Naive B cell (primary cell): ENCODE data around the gene GSDME. TPM values are rescaled to one million over a fixed set of nuclear protein-coding genes. Genes with fewer than 3 reads are reported as not detected.

Source experiments
- ATAC-seq, 2 donors: fragments of 150-1000 bp; cut with Tn5 transposase; 2 replicates each; pipeline ENCODE4 v1.10.0; 2021; ENCODE audit warnings: low read depth in 2 of 2, mild to moderate bottlenecking in 2 of 2, moderate library complexity in 2 of 2
- DNase-seq: peaks from one replicate; pipeline ENCODE4 v3.0.0; 2022
- H3K27ac Mint-ChIP-seq, 6 donors: one replicate each; pipeline ENCODE4 v1.8.0; 2020 to 2022; ENCODE audit warnings: mild to moderate bottlenecking in 6 of 6, mixed read lengths in 6 of 6, moderate library complexity in 5 of 6, inconsistent platforms in 2 of 6
- H3K27me3 Mint-ChIP-seq, 3 donors: one replicate each; pipeline ENCODE4 v1.8.0; 2021 to 2022; ENCODE audit warnings: mixed read lengths in 3 of 3, mild to moderate bottlenecking in 1 of 3
- H3K36me3 Mint-ChIP-seq, 2 donors: one replicate each; pipeline ENCODE4 v1.8.0; 2020 to 2022; ENCODE audit warnings: mixed read lengths in 2 of 2, inconsistent platforms in 1 of 2, mild to moderate bottlenecking in 1 of 2
- H3K4me1 Mint-ChIP-seq, 3 donors: one replicate each; pipeline ENCODE4 v1.8.0; 2020 to 2022; ENCODE audit warnings: mixed read lengths in 3 of 3, inconsistent platforms in 1 of 3, mild to moderate bottlenecking in 1 of 3, moderate library complexity in 1 of 3
- H3K4me3 Mint-ChIP-seq, 8 donors: one replicate each; pipeline ENCODE4 v1.8.0; 2020 to 2022; ENCODE audit warnings: mild to moderate bottlenecking in 8 of 8, mixed read lengths in 8 of 8, moderate library complexity in 8 of 8, inconsistent platforms in 2 of 8
- H3K9me3 Mint-ChIP-seq, 7 donors: one replicate each; pipeline ENCODE4 v1.8.0; 2020 to 2022; ENCODE audit warnings: mixed read lengths in 7 of 7, mild to moderate bottlenecking in 5 of 7, inconsistent platforms in 2 of 7, moderate library complexity in 1 of 7
- polyA plus RNA-seq, 6 donors: library from polyadenylated mRNA; unstranded; fragments of 300-500 nt; fragmentation: Illumina TruSeq; gene quantifications; one replicate each; pipeline ENCODE4 v1.2.3, GENCODE V29; 2021; ENCODE audit warnings: low read depth in 6 of 6

GSDME gene
- polyA plus RNA-seq, 6 donors from 2014 or later: 8.0 to 22.3 (median 12.9) TPM; not detected in 1

DNA sequence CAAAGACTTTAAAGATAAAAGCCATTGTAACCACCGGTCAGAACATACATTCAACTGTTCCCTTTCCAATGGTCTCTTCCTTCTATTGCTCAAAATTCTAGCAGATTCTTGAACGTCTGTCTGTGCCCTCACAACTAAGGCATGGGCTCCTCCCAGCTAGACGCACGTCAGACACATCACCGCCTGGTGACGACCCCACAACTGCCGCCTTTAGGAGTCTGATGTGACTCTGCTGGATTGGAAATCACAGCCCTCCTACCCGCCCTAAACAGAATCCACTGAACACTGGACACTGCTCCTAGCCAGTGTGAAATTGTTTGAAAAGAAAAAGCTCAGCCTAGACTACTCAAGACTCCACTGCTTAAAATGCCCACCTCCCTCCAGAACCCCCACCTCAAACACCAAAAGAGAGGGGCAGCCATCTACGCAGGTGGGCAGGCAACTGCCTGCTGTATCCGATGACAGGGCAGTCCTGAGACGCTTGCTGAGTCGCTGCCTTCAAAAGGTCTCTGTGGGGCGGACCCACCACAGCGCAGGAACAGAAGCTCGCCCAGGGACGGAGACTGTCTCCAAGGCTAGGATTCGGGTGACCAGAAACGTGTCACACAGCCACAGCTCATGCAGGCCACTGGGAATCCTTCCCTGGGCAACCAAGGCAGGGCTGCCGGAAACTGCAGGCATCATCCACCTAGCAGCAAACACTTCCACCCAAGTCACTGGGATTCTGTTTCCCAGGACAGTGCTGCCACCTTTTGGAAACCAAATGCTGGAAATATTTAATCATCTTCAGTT is 34.7 kb downstream of the GSDME start:
- no peak for DNase-seq
- ATAC-seq: no peak
- H3K4me1 Mint-ChIP-seq: peaks cover 68 to 76% (median 74%) of the 10 kb centered on the region in 3 donors
- peak overlapping the region in 5 of 6 donors; percentile 5 to 98 (median 81) for H3K27ac Mint-ChIP-seq
- H3K4me3 Mint-ChIP-seq: no peak overlapping the region
- H3K9me3 Mint-ChIP-seq: peaks cover 0 to 10% (median 0%) of the 10 kb centered on the region in 7 donors
- no peaks in the 10 kb centered on the region for H3K36me3 Mint-ChIP-seq
- H3K27me3 Mint-ChIP-seq: peaks cover 0 to 17% (median 2%) of the 10 kb centered on the region in 3 donors

DNA sequence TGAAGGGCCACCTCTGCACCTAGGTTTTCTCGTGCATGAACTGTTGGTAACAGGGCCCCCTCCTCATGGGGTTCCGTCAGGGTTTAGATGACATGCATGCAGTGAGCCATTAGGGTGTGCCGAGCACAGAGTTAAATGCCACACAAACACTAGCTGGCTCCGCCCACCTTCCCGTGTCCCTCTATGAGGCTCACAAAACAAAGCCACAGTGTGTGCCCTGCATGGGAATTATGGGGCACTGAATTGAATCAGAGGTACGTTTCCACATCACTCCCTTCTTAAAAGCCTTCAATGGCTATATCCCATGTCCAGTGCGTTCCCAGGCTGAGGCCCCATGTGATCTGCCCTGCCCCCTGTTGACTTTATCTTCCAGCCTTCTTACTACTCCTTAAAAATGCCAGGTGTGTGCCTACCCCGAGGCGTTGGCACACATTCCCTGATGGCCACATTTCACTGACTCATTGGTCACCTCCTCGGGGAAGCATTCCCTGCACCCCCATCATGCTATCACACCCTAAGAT is 35.7 kb downstream of the GSDME start:
- Mint-ChIP-seq H3K4me3 (peak overlapping the region in 2 of 8 donors; percentile 77 to 82), H3K9me3 (peaks cover 0 to 10% (median 0%) of the 10 kb centered on the region in 7 donors), H3K36me3 (no peaks in the 10 kb centered on the region), H3K27me3 (peaks cover 0 to 22% (median 5%) of the 10 kb centered on the region in 3 donors), H3K27ac (peak overlapping the region in 3 of 6 donors; percentile 52 to 98 (median 81)), H3K4me1 (peaks cover 69 to 76% (median 71%) of the 10 kb centered on the region in 3 donors)
- ATAC-seq (no peak), DNase-seq (no peak)

GRCh38 chr7:24720283-24720682 is 37.0 kb downstream of the GSDME start:
- peak overlapping the region; percentile 72 to 98 (median 98) for H3K27ac Mint-ChIP-seq
- DNase-seq (peak; percentile 53), ATAC-seq (peak; percentile 9 to 17)
- H3K36me3 Mint-ChIP-seq: no peaks in the 10 kb centered on the region
- H3K9me3 Mint-ChIP-seq: peaks cover 0 to 6% (median 0%) of the 10 kb centered on the region in 7 donors
- peak overlapping the region in 6 of 8 donors; percentile 10 to 82 (median 61) for H3K4me3 Mint-ChIP-seq
- H3K4me1 Mint-ChIP-seq: peaks cover 78 to 82% (median 81%) of the 10 kb centered on the region in 3 donors
- H3K27me3 Mint-ChIP-seq: peaks cover 0 to 31% (median 5%) of the 10 kb centered on the region in 3 donors

- peak overlapping the region in 7 of 8 donors; percentile 33 to 87 (median 80) for H3K4me3 Mint-ChIP-seq
- H3K27ac Mint-ChIP-seq: peak overlapping the region; percentile 86 to 98 (median 98)
- no peaks in the 10 kb centered on the region for H3K9me3 Mint-ChIP-seq
- peak; percentile 88 for DNase-seq
- H3K27me3 Mint-ChIP-seq: peaks cover 0 to 36% (median 11%) of the 10 kb centered on the region in 3 donors
- ATAC-seq: peak; percentile 78 to 79
- H3K36me3 Mint-ChIP-seq: peaks cover 0 to 1% of the 10 kb centered on the region in 2 donors
- H3K4me1 Mint-ChIP-seq: peaks cover 72 to 79% (median 76%) of the 10 kb centered on the region in 3 donors
These were observed 38.2 kb downstream of the GSDME start for GRCh38 chr7:24718977-24719491.

DNA sequence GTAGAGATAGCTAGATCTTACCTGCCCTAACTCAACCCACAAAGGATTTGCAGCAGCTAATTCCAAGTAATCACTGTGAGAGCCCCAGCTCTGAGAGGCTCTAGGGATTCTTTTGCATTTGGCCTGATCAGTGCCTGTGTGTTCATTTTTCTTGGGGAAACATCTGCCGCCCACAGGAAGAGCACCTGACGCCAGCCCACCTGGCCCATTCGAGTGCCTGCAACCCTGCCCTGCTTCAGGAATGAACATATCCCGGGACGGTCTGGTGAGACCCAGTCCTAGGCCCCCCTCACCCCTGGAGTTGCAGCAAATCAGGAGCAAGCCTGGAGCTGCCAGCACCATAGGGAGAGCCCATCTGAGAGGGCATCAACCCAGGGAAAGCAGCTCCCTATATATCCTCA is 38.8 kb downstream of the GSDME start:
- Mint-ChIP-seq H3K27ac (peak overlapping the region; percentile 86 to 98 (median 98)), H3K9me3 (no peaks in the 10 kb centered on the region), H3K36me3 (peaks cover 0 to 7% of the 10 kb centered on the region in 2 donors), H3K27me3 (peaks cover 0 to 41% (median 17%) of the 10 kb centered on the region in 3 donors), H3K4me1 (peaks cover 72 to 85% (median 76%) of the 10 kb centered on the region in 3 donors), H3K4me3 (peak overlapping the region in 7 of 8 donors; percentile 33 to 85 (median 78))
- no peak for ATAC-seq
- no peak for DNase-seq

GRCh38 chr7:24717694-24718320 is 39.5 kb downstream of the GSDME start:
- Mint-ChIP-seq H3K36me3 (peaks cover 0 to 12% of the 10 kb centered on the region in 2 donors), H3K27me3 (peaks cover 0 to 44% (median 20%) of the 10 kb centered on the region in 3 donors), H3K9me3 (no peaks in the 10 kb centered on the region), H3K4me1 (peaks cover 68 to 86% (median 76%) of the 10 kb centered on the region in 3 donors), H3K27ac (peak overlapping the region; percentile 56 to 98 (median 98)), H3K4me3 (peak overlapping the region in 6 of 8 donors; percentile 33 to 85 (median 79))
- DNase-seq: no peak
- no peak for ATAC-seq

GRCh38 chr7:24717247-24717622 is 40.0 kb downstream of the GSDME start:
- H3K4me3 Mint-ChIP-seq: peak overlapping the region in 7 of 8 donors; percentile 12 to 85 (median 80)
- DNase-seq: no peak
- no peak for ATAC-seq
- H3K36me3 Mint-ChIP-seq: peaks cover 0 to 12% of the 10 kb centered on the region in 2 donors
- peak overlapping the region in 2 of 6 donors; percentile 68 to 98 for H3K27ac Mint-ChIP-seq
- H3K4me1 Mint-ChIP-seq: peaks cover 64 to 82% (median 71%) of the 10 kb centered on the region in 3 donors
- H3K27me3 Mint-ChIP-seq: peaks cover 0 to 44% (median 23%) of the 10 kb centered on the region in 3 donors
- no peaks in the 10 kb centered on the region for H3K9me3 Mint-ChIP-seq

GRCh38 chr7:24716480-24717246 is 40.6 kb downstream of the GSDME start:
- ATAC-seq (no peak), DNase-seq (no peak)
- Mint-ChIP-seq H3K4me1 (peaks cover 60 to 79% (median 67%) of the 10 kb centered on the region in 3 donors), H3K4me3 (peak overlapping the region in 6 of 8 donors; percentile 12 to 82 (median 46)), H3K9me3 (no peaks in the 10 kb centered on the region), H3K27me3 (peaks cover 0 to 44% (median 25%) of the 10 kb centered on the region in 3 donors), H3K27ac (peak overlapping the region in 5 of 6 donors; percentile 30 to 98 (median 73)), H3K36me3 (peaks cover 0 to 12% of the 10 kb centered on the region in 2 donors)

- no peaks in the 10 kb centered on the region for H3K9me3 Mint-ChIP-seq
- no peak for ATAC-seq
- peaks cover 0 to 12% of the 10 kb centered on the region in 2 donors for H3K36me3 Mint-ChIP-seq
- peak overlapping the region; percentile 30 to 98 (median 88) for H3K27ac Mint-ChIP-seq
- H3K27me3 Mint-ChIP-seq: peaks cover 0 to 41% (median 25%) of the 10 kb centered on the region in 3 donors
- peaks cover 52 to 71% (median 61%) of the 10 kb centered on the region in 3 donors for H3K4me1 Mint-ChIP-seq
- H3K4me3 Mint-ChIP-seq: peak overlapping the region in 7 of 8 donors; percentile 54 to 89 (median 72)
- no peak for DNase-seq
These were observed 41.4 kb downstream of the GSDME start for GRCh38 chr7:24715661-24716479.

GRCh38 chr7:24715171-24715570 is 42.1 kb downstream of the GSDME start:
- Mint-ChIP-seq H3K27ac (peak overlapping the region in 3 of 6 donors; percentile 13 to 98 (median 91)), H3K4me3 (peak overlapping the region in 4 of 8 donors; percentile 58 to 89 (median 73)), H3K9me3 (no peaks in the 10 kb centered on the region), H3K36me3 (peaks cover 0 to 12% of the 10 kb centered on the region in 2 donors), H3K27me3 (peaks cover 0 to 40% (median 25%) of the 10 kb centered on the region in 3 donors), H3K4me1 (peaks cover 45 to 64% (median 54%) of the 10 kb centered on the region in 3 donors)
- DNase-seq (no peak), ATAC-seq (no peak)

- DNase-seq (no peak), ATAC-seq (no peak)
- Mint-ChIP-seq H3K4me3 (peak overlapping the region in 1 of 8 donors; percentile 82), H3K27ac (no peak overlapping the region), H3K4me1 (peaks cover 40 to 59% (median 48%) of the 10 kb centered on the region in 3 donors), H3K36me3 (peaks cover 0 to 17% of the 10 kb centered on the region in 2 donors), H3K9me3 (no peaks in the 10 kb centered on the region), H3K27me3 (peaks cover 0 to 36% (median 25%) of the 10 kb centered on the region in 3 donors)
These were observed 42.6 kb downstream of the GSDME start for GRCh38 chr7:24714676-24715010.
